Neural progenitor cell (in vitro differentiated cells): ENCODE data around the gene PRRC2C. TPM values are rescaled to one million over a fixed set of nuclear protein-coding genes. Genes with fewer than 3 reads are reported as not detected.

Experiments used
- DNase-seq: peaks from one replicate; pipeline ENCODE4 v3.0.0-alpha.2; 2016; ENCODE audit warnings: low spot score
- H2AFZ ChIP-seq: fragments of 200-600 bp; sonication (generic); replicated peaks from 2 replicates; pipeline ENCODE4 v1.6.1; 2016; ENCODE audit warnings: antibody characterized with exemption
- H3F3A ChIP-seq: fragments of 200-600 bp; sonication (generic); 2 replicates; pipeline ENCODE4 v1.6.1; 2016; ENCODE audit warnings: antibody characterized with exemption, low read depth
- H3K27ac ChIP-seq: fragments of 200-600 bp; sonication (generic); 2 replicates; pipeline ENCODE4 v1.5.1; 2016; ENCODE audit warnings: mild to moderate bottlenecking
- H3K27me3 ChIP-seq: fragments of 200-600 bp; sonication (generic); 2 replicates; pipeline ENCODE4 v1.6.1; 2016; ENCODE audit warnings: mild to moderate bottlenecking, moderate library complexity
- H3K36me3 ChIP-seq: fragments of 200-600 bp; sonication (generic); 2 replicates; pipeline ENCODE4 v1.5.1; 2016
- H3K4me1 ChIP-seq: fragments of 200-600 bp; sonication (generic); 2 replicates; pipeline ENCODE4 v1.6.1; 2016; ENCODE audit warnings: mixed run types
- H3K4me2 ChIP-seq: fragments of 200-600 bp; sonication (generic); 2 replicates; pipeline ENCODE4 v1.6.1; 2016
- H3K4me3 ChIP-seq: fragments of 200-600 bp; sonication (generic); 2 replicates; pipeline ENCODE4 v1.5.1; 2016
- H3K79me2 ChIP-seq: fragments of 200-600 bp; sonication (generic); 2 replicates; pipeline ENCODE4 v1.6.1; 2016; ENCODE audit warnings: low read depth
- H3K9ac ChIP-seq: fragments of 200-600 bp; sonication (generic); 2 replicates; pipeline ENCODE4 v1.6.1; 2016
- H3K9me3 ChIP-seq: fragments of 200-600 bp; sonication (generic); 2 replicates; pipeline ENCODE4 v1.5.1; 2016; ENCODE audit warnings: low read depth
- H4K20me1 ChIP-seq: fragments of 200-600 bp; sonication (generic); 2 replicates; pipeline ENCODE4 v1.6.1; 2016; ENCODE audit warnings: low read depth
- H3K27ac Mint-ChIP-seq: 3 replicates; pipeline ENCODE4 v1.8.0; 2021; ENCODE audit warnings: mixed read lengths
- H3K27me3 Mint-ChIP-seq: 2 replicates; pipeline ENCODE4 v1.8.0; 2022; ENCODE audit warnings: low read depth, mild to moderate bottlenecking, inconsistent platforms, moderate library complexity, mixed read lengths; ENCODE audit not compliant: insufficient read depth
- H3K36me3 Mint-ChIP-seq: 3 replicates; pipeline ENCODE4 v1.8.0; 2021; ENCODE audit warnings: mixed read lengths
- H3K4me1 Mint-ChIP-seq: 3 replicates; pipeline ENCODE4 v1.8.0; 2021; ENCODE audit warnings: mixed read lengths
- H3K4me3 Mint-ChIP-seq: 3 replicates; pipeline ENCODE4 v1.8.0; 2021; ENCODE audit warnings: mild to moderate bottlenecking, moderate library complexity, mixed read lengths
- H3K9me3 Mint-ChIP-seq: 3 replicates; pipeline ENCODE4 v1.8.0; 2020; ENCODE audit warnings: mixed read lengths
- EZH2 ChIP-seq: fragments of 200-600 bp; sonication (generic); IDR thresholded peaks from 2 replicates; pipeline ENCODE4 v1.6.1; 2017; ENCODE audit warnings: antibody characterized with exemption, mild to moderate bottlenecking, moderate library complexity
- EZH2phosphoT487 ChIP-seq: fragments of 200-600 bp; sonication (generic); IDR thresholded peaks from 2 replicates; pipeline ENCODE4 v1.6.1; 2017; ENCODE audit warnings: antibody characterized with exemption
- total RNA-seq: library from RNA; depleted of rRNA; stranded (reverse); fragments of >200 nt; gene quantifications from 2 replicates; pipeline ENCODE4 v1.2.3, GENCODE V29; 2015; ENCODE audit warnings: low replicate concordance
- TF ChIP-seq, protein P1 (sequence below): fragments of 200-600 bp; sonication (generic); IDR thresholded peaks from 2 replicates; pipeline ENCODE4 v1.5.1; 2017; ENCODE audit warnings: antibody characterized with exemption, mild to moderate bottlenecking

PRRC2C gene
- total RNA-seq, 1 donor from 2014 or later = 89.9 TPM

DNA sequence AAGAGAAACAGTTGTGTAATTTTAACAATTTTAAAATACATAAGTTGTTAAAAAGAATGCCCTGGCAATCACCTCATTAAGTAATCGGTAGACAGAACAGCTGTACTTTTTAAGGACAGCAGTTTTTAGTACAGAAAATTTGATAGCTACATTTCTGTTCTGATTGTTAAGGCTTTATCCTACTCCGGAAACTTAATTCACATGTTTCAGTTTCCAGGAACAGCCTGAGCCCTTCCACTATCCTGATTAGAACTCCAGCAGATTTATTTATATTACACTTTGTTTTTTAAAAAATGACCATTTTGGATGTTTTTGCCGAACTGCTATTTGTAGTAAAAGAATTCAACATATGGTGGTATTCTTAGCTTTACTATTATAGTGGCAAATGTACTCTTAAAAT, 8.7 kb downstream of the PRRC2C start:
- Histone ChIP-seq H3K27ac (no peak overlapping the region), H3K4me2 (peak overlapping the region; percentile 19), H3K9ac (no peak overlapping the region), H3K9me3 (no peaks in the 10 kb centered on the region), H4K20me1 (peaks cover 100% of the 10 kb centered on the region), H3K4me1 (peaks cover 14% of the 10 kb centered on the region), H3K27me3 (no peaks in the 10 kb centered on the region), H2AFZ (no peak overlapping the region), H3F3A (no peaks in the 10 kb centered on the region), H3K36me3 (peaks cover 5% of the 10 kb centered on the region), H3K79me2 (peaks cover 100% of the 10 kb centered on the region), H3K4me3 (no peak overlapping the region)
- Mint-ChIP-seq H3K9me3 (peaks cover 3% of the 10 kb centered on the region), H3K4me3 (no peak overlapping the region), H3K4me1 (peaks cover 5% of the 10 kb centered on the region), H3K27ac (no peak overlapping the region), H3K36me3 (peaks cover 40% of the 10 kb centered on the region), H3K27me3 (peaks cover 2% of the 10 kb centered on the region)
- TF ChIP-seq EZH2phosphoT487 = no peak
- TF ChIP-seq, protein P1, sequence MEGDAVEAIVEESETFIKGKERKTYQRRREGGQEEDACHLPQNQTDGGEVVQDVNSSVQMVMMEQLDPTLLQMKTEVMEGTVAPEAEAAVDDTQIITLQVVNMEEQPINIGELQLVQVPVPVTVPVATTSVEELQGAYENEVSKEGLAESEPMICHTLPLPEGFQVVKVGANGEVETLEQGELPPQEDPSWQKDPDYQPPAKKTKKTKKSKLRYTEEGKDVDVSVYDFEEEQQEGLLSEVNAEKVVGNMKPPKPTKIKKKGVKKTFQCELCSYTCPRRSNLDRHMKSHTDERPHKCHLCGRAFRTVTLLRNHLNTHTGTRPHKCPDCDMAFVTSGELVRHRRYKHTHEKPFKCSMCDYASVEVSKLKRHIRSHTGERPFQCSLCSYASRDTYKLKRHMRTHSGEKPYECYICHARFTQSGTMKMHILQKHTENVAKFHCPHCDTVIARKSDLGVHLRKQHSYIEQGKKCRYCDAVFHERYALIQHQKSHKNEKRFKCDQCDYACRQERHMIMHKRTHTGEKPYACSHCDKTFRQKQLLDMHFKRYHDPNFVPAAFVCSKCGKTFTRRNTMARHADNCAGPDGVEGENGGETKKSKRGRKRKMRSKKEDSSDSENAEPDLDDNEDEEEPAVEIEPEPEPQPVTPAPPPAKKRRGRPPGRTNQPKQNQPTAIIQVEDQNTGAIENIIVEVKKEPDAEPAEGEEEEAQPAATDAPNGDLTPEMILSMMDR = no peak
- TF ChIP-seq EZH2 = no peak
- DNase-seq = no peak

DNA sequence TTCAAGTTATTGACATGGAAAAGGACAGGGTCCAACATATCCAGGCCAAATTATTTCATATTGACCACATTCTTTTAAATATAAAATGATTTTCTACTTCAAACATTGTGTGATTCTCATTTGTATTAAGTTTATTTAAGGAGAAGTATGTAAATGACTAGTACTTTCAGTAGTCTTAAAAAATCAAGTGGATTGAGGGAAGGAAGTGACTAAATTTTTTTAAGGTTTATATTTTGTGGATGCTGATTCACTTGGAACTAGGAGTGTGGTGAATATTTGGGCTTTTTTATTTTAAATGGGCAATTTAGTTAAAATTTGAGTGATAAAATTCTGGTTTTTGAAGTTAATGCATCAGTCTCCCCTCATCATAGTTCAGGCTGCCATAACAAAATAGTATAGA, 10.1 kb downstream of the PRRC2C start:
- Histone ChIP-seq H4K20me1 (peaks cover 100% of the 10 kb centered on the region), H3K27me3 (no peaks in the 10 kb centered on the region), H3K36me3 (peaks cover 4% of the 10 kb centered on the region), H2AFZ (no peak overlapping the region), H3K9ac (no peak overlapping the region), H3K4me3 (no peak overlapping the region), H3F3A (no peaks in the 10 kb centered on the region), H3K4me2 (no peak overlapping the region), H3K9me3 (no peaks in the 10 kb centered on the region), H3K79me2 (peaks cover 100% of the 10 kb centered on the region), H3K4me1 (peaks cover 14% of the 10 kb centered on the region), H3K27ac (no peak overlapping the region)
- peaks cover 2% of the 10 kb centered on the region for H3K27me3 Mint-ChIP-seq
- TF ChIP-seq, protein P1 = no peak
- TF ChIP-seq EZH2 (no peak), EZH2phosphoT487 (no peak)
- H3K27ac Mint-ChIP-seq = no peak overlapping the region
- DNase-seq = no peak
- H3K4me1 Mint-ChIP-seq = peaks cover 5% of the 10 kb centered on the region
- peaks cover 40% of the 10 kb centered on the region for H3K36me3 Mint-ChIP-seq
- peaks cover 3% of the 10 kb centered on the region for H3K9me3 Mint-ChIP-seq
- H3K4me3 Mint-ChIP-seq = no peak overlapping the region

DNA sequence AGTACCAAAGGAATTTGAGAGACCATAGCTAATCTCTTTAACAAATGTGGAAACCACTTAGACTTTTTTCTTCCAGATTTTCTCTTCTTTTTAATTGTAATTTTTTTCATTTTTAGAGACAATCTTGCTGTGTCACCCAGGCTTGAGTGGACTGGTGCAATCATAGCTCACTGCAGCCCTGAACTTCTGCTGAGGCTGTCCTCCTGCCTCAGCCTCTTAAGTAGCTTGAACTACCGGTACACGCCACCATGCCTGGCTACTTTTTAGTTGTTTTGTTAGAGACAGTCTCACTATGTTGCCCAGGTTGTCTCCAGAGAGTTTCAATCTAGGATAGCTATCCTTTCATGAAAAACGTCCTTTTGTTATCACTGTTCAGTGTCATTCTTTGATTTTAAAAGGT, 15.0 kb downstream of the PRRC2C start:
- H4K20me1 ChIP-seq = peaks cover 99% of the 10 kb centered on the region
- H3K4me3 Mint-ChIP-seq = no peak overlapping the region

More for the DNA sequence above, 15.0 kb downstream of the PRRC2C start:
- no peak overlapping the region for H3K4me2 ChIP-seq
- H3K79me2 ChIP-seq = peaks cover 100% of the 10 kb centered on the region
- no peak for TF ChIP-seq EZH2
- TF ChIP-seq, protein P1 = no peak
- TF ChIP-seq EZH2phosphoT487 = no peak
- Mint-ChIP-seq H3K9me3 (peaks cover 14% of the 10 kb centered on the region), H3K27me3 (no peaks in the 10 kb centered on the region), H3K36me3 (peaks cover 46% of the 10 kb centered on the region), H3K27ac (no peak overlapping the region), H3K4me1 (peaks cover under 1% of the 10 kb centered on the region)
- no peaks in the 10 kb centered on the region for H3K9me3 ChIP-seq
- H3K36me3 ChIP-seq = peaks cover 1% of the 10 kb centered on the region
- DNase-seq = no peak
- no peak overlapping the region for H2AFZ ChIP-seq
- no peak overlapping the region for H3K27ac ChIP-seq
- H3K27me3 ChIP-seq = no peaks in the 10 kb centered on the region
- H3F3A ChIP-seq = no peaks in the 10 kb centered on the region
- no peak overlapping the region for H3K4me3 ChIP-seq
- no peak overlapping the region for H3K9ac ChIP-seq
- peaks cover under 1% of the 10 kb centered on the region for H3K4me1 ChIP-seq
